ENCODE measurements around the gene SMPDL3A. TPM values are rescaled to one million over a fixed set of nuclear protein-coding genes. Genes with fewer than 3 reads are reported as not detected.

Gene SMPDL3A
- total RNA-seq, 1 experiment from 2014 or later = 3.5 TPM

Other genes starting within 250 kb of the SMPDL3A start
- gene PKIB, start 178.9 kb upstream of the SMPDL3A start, total RNA-seq (2022) = 3.1 and 6.0 TPM in 2 replicates
- not detected in 2 replicates for gene FABP7, start 9.5 kb upstream of the SMPDL3A start, total RNA-seq (2022)
- gene CLVS2, start 207.0 kb downstream of the SMPDL3A start, total RNA-seq (2022) = not detected in 2 replicates